ENCODE results near the gene GRB14.

Gene GRB14

GRCh38 chr2:164574931-164575330, 46.4 kb downstream of the GRB14 start:
- H3K4me1 ChIP-seq (ENCODE audit: insufficient read depth, low read length) = peaks cover 3% of the 10 kb centered on the region; the same call in 1 of the 2 replicates
- no peaks in the 10 kb centered on the region for H3K9me3 ChIP-seq (ENCODE audit: insufficient read depth, low read length, severe bottlenecking)
- TF ChIP-seq EZH2 (IDR thresholded peaks at IDR 0.05; ENCODE audit: borderline replicate concordance, low read depth, low read length, severe bottlenecking) (no peak), CTCF (IDR thresholded peaks at IDR 0.05; ENCODE audit: borderline replicate concordance, extremely low read depth, low read length, poor library complexity, severe bottlenecking) (no peak)
- ATAC-seq (ENCODE audit: insufficient read depth, low read depth) (no peak), DNase-seq (no peak)
- no peaks in the 10 kb centered on the region for H3K27me3 ChIP-seq (ENCODE audit: insufficient read depth, low read length, poor library complexity)
- no peaks in the 10 kb centered on the region for H4K20me1 ChIP-seq (ENCODE audit: insufficient read depth, low read length)
- H3K4me3 ChIP-seq (ENCODE audit: low read depth in 1 of 2, low read length in 2 of 2) = no peak overlapping the region
- H3K79me2 ChIP-seq (ENCODE audit: insufficient read depth, low read length) = no peaks in the 10 kb centered on the region
- no peak overlapping the region for H3K9ac ChIP-seq (ENCODE audit: low read depth, low read length)
- no peak overlapping the region for H3K27ac ChIP-seq (ENCODE audit: low read length)
- H3K36me3 ChIP-seq (ENCODE audit: insufficient read depth, low read length) = no peaks in the 10 kb centered on the region
- H2AFZ ChIP-seq (ENCODE audit: low read depth, low read length) = no peak overlapping the region
- no peak overlapping the region for H3K4me2 ChIP-seq (ENCODE audit: insufficient read depth, low read length)

- Histone ChIP-seq H3K9ac (ENCODE audit: low read depth, low read length) (no peak overlapping the region), H3K4me3 (ENCODE audit: low read depth in 1 of 2, low read length in 2 of 2) (no peak overlapping the region), H4K20me1 (ENCODE audit: insufficient read depth, low read length) (no peaks in the 10 kb centered on the region), H3K9me3 (ENCODE audit: insufficient read depth, low read length, severe bottlenecking) (no peaks in the 10 kb centered on the region), H3K27ac (ENCODE audit: low read length) (no peak overlapping the region), H3K79me2 (ENCODE audit: insufficient read depth, low read length) (no peaks in the 10 kb centered on the region), H2AFZ (ENCODE audit: low read depth, low read length) (no peak overlapping the region), H3K4me1 (ENCODE audit: insufficient read depth, low read length) (peaks cover 3% of the 10 kb centered on the region; the same call in 1 of the 2 replicates), H3K4me2 (ENCODE audit: insufficient read depth, low read length) (no peak overlapping the region), H3K27me3 (ENCODE audit: insufficient read depth, low read length, poor library complexity) (no peaks in the 10 kb centered on the region), H3K36me3 (ENCODE audit: insufficient read depth, low read length) (no peaks in the 10 kb centered on the region)
- ATAC-seq (ENCODE audit: insufficient read depth, low read depth) (no peak), DNase-seq (no peak)
- TF ChIP-seq CTCF (IDR thresholded peaks at IDR 0.05; ENCODE audit: borderline replicate concordance, extremely low read depth, low read length, poor library complexity, severe bottlenecking) (no peak), EZH2 (IDR thresholded peaks at IDR 0.05; ENCODE audit: borderline replicate concordance, low read depth, low read length, severe bottlenecking) (no peak)
Measured at GRCh38 chr2:164570475-164570874, 50.8 kb downstream of the GRB14 start.

- Histone ChIP-seq H3K4me1 (ENCODE audit: insufficient read depth, low read length) (peaks cover 3% of the 10 kb centered on the region; the same call in 1 of the 2 replicates), H3K9ac (ENCODE audit: low read depth, low read length) (no peak overlapping the region), H4K20me1 (ENCODE audit: insufficient read depth, low read length) (no peaks in the 10 kb centered on the region), H3K4me2 (ENCODE audit: insufficient read depth, low read length) (no peak overlapping the region), H3K36me3 (ENCODE audit: insufficient read depth, low read length) (no peaks in the 10 kb centered on the region), H3K9me3 (ENCODE audit: insufficient read depth, low read length, severe bottlenecking) (no peaks in the 10 kb centered on the region), H3K4me3 (ENCODE audit: low read depth in 1 of 2, low read length in 2 of 2) (no peak overlapping the region), H3K27ac (ENCODE audit: low read length) (no peak overlapping the region), H3K79me2 (ENCODE audit: insufficient read depth, low read length) (no peaks in the 10 kb centered on the region), H2AFZ (ENCODE audit: low read depth, low read length) (no peak overlapping the region), H3K27me3 (ENCODE audit: insufficient read depth, low read length, poor library complexity) (no peaks in the 10 kb centered on the region)
- ATAC-seq (ENCODE audit: insufficient read depth, low read depth) (no peak), DNase-seq (no peak)
- TF ChIP-seq EZH2 (IDR thresholded peaks at IDR 0.05; ENCODE audit: borderline replicate concordance, low read depth, low read length, severe bottlenecking) (no peak), CTCF (IDR thresholded peaks at IDR 0.05; ENCODE audit: borderline replicate concordance, extremely low read depth, low read length, poor library complexity, severe bottlenecking) (no peak)
Measured at GRCh38 chr2:164569378-164569777, 51.9 kb downstream of the GRB14 start.

- ATAC-seq (ENCODE audit: insufficient read depth, low read depth) (no peak), DNase-seq (no peak)
- Histone ChIP-seq H3K4me2 (ENCODE audit: insufficient read depth, low read length) (no peak overlapping the region), H3K9me3 (ENCODE audit: insufficient read depth, low read length, severe bottlenecking) (no peaks in the 10 kb centered on the region), H3K79me2 (ENCODE audit: insufficient read depth, low read length) (no peaks in the 10 kb centered on the region), H3K9ac (ENCODE audit: low read depth, low read length) (no peak overlapping the region), H3K27me3 (ENCODE audit: insufficient read depth, low read length, poor library complexity) (no peaks in the 10 kb centered on the region), H3K4me3 (ENCODE audit: low read depth in 1 of 2, low read length in 2 of 2) (no peak overlapping the region), H2AFZ (ENCODE audit: low read depth, low read length) (no peak overlapping the region), H4K20me1 (ENCODE audit: insufficient read depth, low read length) (no peaks in the 10 kb centered on the region), H3K36me3 (ENCODE audit: insufficient read depth, low read length) (no peaks in the 10 kb centered on the region), H3K27ac (ENCODE audit: low read length) (no peak overlapping the region), H3K4me1 (ENCODE audit: insufficient read depth, low read length) (peaks cover 3% of the 10 kb centered on the region; the same call in 1 of the 2 replicates)
- TF ChIP-seq EZH2 (IDR thresholded peaks at IDR 0.05; ENCODE audit: borderline replicate concordance, low read depth, low read length, severe bottlenecking) (no peak), CTCF (IDR thresholded peaks at IDR 0.05; ENCODE audit: borderline replicate concordance, extremely low read depth, low read length, poor library complexity, severe bottlenecking) (no peak)
Measured at GRCh38 chr2:164568317-164568716, 53.0 kb downstream of the GRB14 start.

All from DND-41 (cell line).